Measurements from ENCODE around the gene ZBTB7A.

Gene ZBTB7A

GRCh38 chr19:4052993-4053422 lies 13.7 kb downstream of the ZBTB7A start:
- WGBS (ENCODE audit: insufficient coverage), result 70% methylated on average over 13 of the region's 13 CpGs
- CTCF ChIA-PET, result no interaction called here
- DNase-seq, result no peak
- Histone ChIP-seq H3K36me3 (ENCODE audit: control insufficient read depth in 4 of 4, insufficient read depth in 4 of 4, low read length in 3 of 4) (peaks cover 11 to 69% (median 48%) of the 10 kb centered on the region in 4 experiments), H3K4me1 (ENCODE audit: control extremely low read depth in 1 of 4, control insufficient read depth in 4 of 4, insufficient read depth in 4 of 4, low read length in 3 of 4) (peaks cover 0 to 17% (median 14%) of the 10 kb centered on the region in 4 experiments), H3K9me3 (ENCODE audit: control extremely low read depth in 1 of 5, control insufficient read depth in 4 of 5, insufficient read depth in 2 of 5, low read depth in 1 of 5, low read length in 4 of 5) (no peaks in the 10 kb centered on the region), H3K4me3 (ENCODE audit: control insufficient read depth in 1 of 7, extremely low read depth in 1 of 7, insufficient read depth in 4 of 7, low read depth in 2 of 7, low read length in 6 of 7) (peak overlapping the region in 1 of 7 experiments; percentile 25), H3K27me3 (replicated peaks in 2 of 5; ENCODE audit: control insufficient read depth in 4 of 5, insufficient read depth in 5 of 5, low read length in 4 of 5) (no peaks in the 10 kb centered on the region), H3K27ac (ENCODE audit: insufficient read depth in 1 of 2, low read depth in 1 of 2, low read length in 2 of 2, poor library complexity in 1 of 2, severe bottlenecking in 2 of 2) (peak overlapping the region; percentile 25 to 29)
- POLR2A ChIA-PET, result no interaction called here

- H3K4me3 ChIP-seq (ENCODE audit: control insufficient read depth in 1 of 7, extremely low read depth in 1 of 7, insufficient read depth in 4 of 7, low read depth in 2 of 7, low read length in 6 of 7), result peak overlapping the region in 1 of 7 experiments; percentile 25
- no peaks in the 10 kb centered on the region for H3K27me3 ChIP-seq (replicated peaks in 2 of 5; ENCODE audit: control insufficient read depth in 4 of 5, insufficient read depth in 5 of 5, low read length in 4 of 5)
- peak overlapping the region; percentile 25 to 29 for H3K27ac ChIP-seq (ENCODE audit: insufficient read depth in 1 of 2, low read depth in 1 of 2, low read length in 2 of 2, poor library complexity in 1 of 2, severe bottlenecking in 2 of 2)
- ChIA-PET CTCF (no interaction called here), POLR2A (no interaction called here)
- WGBS (ENCODE audit: insufficient coverage), result 30% methylated on average over 10 of the region's 27 CpGs
- H3K4me1 ChIP-seq (ENCODE audit: control extremely low read depth in 1 of 4, control insufficient read depth in 4 of 4, insufficient read depth in 4 of 4, low read length in 3 of 4), result peaks cover 0 to 15% (median 13%) of the 10 kb centered on the region in 4 experiments
- peak in 2 of 3 donors; percentile 58 to 62 for DNase-seq
- H3K36me3 ChIP-seq (ENCODE audit: control insufficient read depth in 4 of 4, insufficient read depth in 4 of 4, low read length in 3 of 4), result peaks cover 11 to 66% (median 50%) of the 10 kb centered on the region in 4 experiments
- H3K9me3 ChIP-seq (ENCODE audit: control extremely low read depth in 1 of 5, control insufficient read depth in 4 of 5, insufficient read depth in 2 of 5, low read depth in 1 of 5, low read length in 4 of 5), result no peaks in the 10 kb centered on the region
Measured at GRCh38 chr19:4052114-4052992, 14.3 kb downstream of the ZBTB7A start.

GRCh38 chr19:4051175-4052101 lies 15.3 kb downstream of the ZBTB7A start:
- Histone ChIP-seq H3K4me3 (ENCODE audit: control insufficient read depth in 1 of 7, extremely low read depth in 1 of 7, insufficient read depth in 4 of 7, low read depth in 2 of 7, low read length in 6 of 7) (no peak overlapping the region), H3K9me3 (ENCODE audit: control extremely low read depth in 1 of 5, control insufficient read depth in 4 of 5, insufficient read depth in 2 of 5, low read depth in 1 of 5, low read length in 4 of 5) (no peaks in the 10 kb centered on the region), H3K27me3 (replicated peaks in 2 of 5; ENCODE audit: control insufficient read depth in 4 of 5, insufficient read depth in 5 of 5, low read length in 4 of 5) (no peaks in the 10 kb centered on the region), H3K36me3 (ENCODE audit: control insufficient read depth in 4 of 4, insufficient read depth in 4 of 4, low read length in 3 of 4) (peaks cover 11 to 70% (median 52%) of the 10 kb centered on the region in 4 experiments), H3K27ac (ENCODE audit: insufficient read depth in 1 of 2, low read depth in 1 of 2, low read length in 2 of 2, poor library complexity in 1 of 2, severe bottlenecking in 2 of 2) (peak overlapping the region in 1 of 2 experiments; percentile 49), H3K4me1 (ENCODE audit: control extremely low read depth in 1 of 4, control insufficient read depth in 4 of 4, insufficient read depth in 4 of 4, low read length in 3 of 4) (peaks cover 0 to 15% (median 13%) of the 10 kb centered on the region in 4 experiments)
- peak in 2 of 3 donors; percentile 48 to 50 for DNase-seq
- 87% methylated on average over 6 of the region's 15 CpGs for WGBS (ENCODE audit: insufficient coverage)
- CTCF ChIA-PET, result no interaction called here
- POLR2A ChIA-PET, result interaction anchor here (1.2 kb wide), 1 partner anchor 17 kb away, joined by 3 read pairs; no protein-coding TSS in a partner anchor

GRCh38 chr19:4049432-4049831 lies 17.3 kb downstream of the ZBTB7A start:
- Histone ChIP-seq H3K9me3 (ENCODE audit: control extremely low read depth in 1 of 5, control insufficient read depth in 4 of 5, insufficient read depth in 2 of 5, low read depth in 1 of 5, low read length in 4 of 5) (no peaks in the 10 kb centered on the region), H3K36me3 (ENCODE audit: control insufficient read depth in 4 of 4, insufficient read depth in 4 of 4, low read length in 3 of 4) (peaks cover 9 to 70% (median 53%) of the 10 kb centered on the region in 4 experiments), H3K27ac (ENCODE audit: insufficient read depth in 1 of 2, low read depth in 1 of 2, low read length in 2 of 2, poor library complexity in 1 of 2, severe bottlenecking in 2 of 2) (no peak overlapping the region), H3K4me1 (ENCODE audit: control extremely low read depth in 1 of 4, control insufficient read depth in 4 of 4, insufficient read depth in 4 of 4, low read length in 3 of 4) (peaks cover 0 to 15% (median 13%) of the 10 kb centered on the region in 4 experiments), H3K27me3 (replicated peaks in 2 of 5; ENCODE audit: control insufficient read depth in 4 of 5, insufficient read depth in 5 of 5, low read length in 4 of 5) (no peaks in the 10 kb centered on the region), H3K4me3 (ENCODE audit: control insufficient read depth in 1 of 7, extremely low read depth in 1 of 7, insufficient read depth in 4 of 7, low read depth in 2 of 7, low read length in 6 of 7) (no peak overlapping the region)
- DNase-seq, result no peak
- CTCF ChIA-PET, result interaction anchor here (1.6 kb wide), 1 partner anchor 11 kb away, joined by 3 read pairs; no protein-coding TSS in a partner anchor
- POLR2A ChIA-PET, result interaction anchor here (0.6 kb wide), 1 partner anchor 62 kb away, joined by 6 read pairs; no protein-coding TSS in a partner anchor
- WGBS (ENCODE audit: insufficient coverage), result 91% methylated on average over 14 of the region's 15 CpGs

GRCh38 chr19:4046946-4047683 lies 19.6 kb downstream of the ZBTB7A start:
- Histone ChIP-seq H3K27ac (ENCODE audit: insufficient read depth in 1 of 2, low read depth in 1 of 2, low read length in 2 of 2, poor library complexity in 1 of 2, severe bottlenecking in 2 of 2) (no peak overlapping the region), H3K36me3 (ENCODE audit: control insufficient read depth in 4 of 4, insufficient read depth in 4 of 4, low read length in 3 of 4) (peaks cover 0 to 58% (median 41%) of the 10 kb centered on the region in 4 experiments), H3K9me3 (ENCODE audit: control extremely low read depth in 1 of 5, control insufficient read depth in 4 of 5, insufficient read depth in 2 of 5, low read depth in 1 of 5, low read length in 4 of 5) (no peaks in the 10 kb centered on the region), H3K4me3 (ENCODE audit: control insufficient read depth in 1 of 7, extremely low read depth in 1 of 7, insufficient read depth in 4 of 7, low read depth in 2 of 7, low read length in 6 of 7) (no peak overlapping the region), H3K4me1 (ENCODE audit: control extremely low read depth in 1 of 4, control insufficient read depth in 4 of 4, insufficient read depth in 4 of 4, low read length in 3 of 4) (peaks cover 0 to 7% (median 1%) of the 10 kb centered on the region in 4 experiments), H3K27me3 (replicated peaks in 2 of 5; ENCODE audit: control insufficient read depth in 4 of 5, insufficient read depth in 5 of 5, low read length in 4 of 5) (no peaks in the 10 kb centered on the region)
- ChIA-PET POLR2A (no interaction called here), CTCF (no interaction called here)
- DNase-seq, result no peak
- WGBS (ENCODE audit: insufficient coverage), result 95% methylated on average over 17 of the region's 33 CpGs

GRCh38 chr19:4046362-4046691 lies 20.4 kb downstream of the ZBTB7A start:
- H3K4me3 ChIP-seq (ENCODE audit: control insufficient read depth in 1 of 7, extremely low read depth in 1 of 7, insufficient read depth in 4 of 7, low read depth in 2 of 7, low read length in 6 of 7), result no peak overlapping the region
- POLR2A ChIA-PET, result no interaction called here
- no peak for DNase-seq
- no peak overlapping the region for H3K27ac ChIP-seq (ENCODE audit: insufficient read depth in 1 of 2, low read depth in 1 of 2, low read length in 2 of 2, poor library complexity in 1 of 2, severe bottlenecking in 2 of 2)
- peaks cover 0 to 1% (median 0%) of the 10 kb centered on the region in 4 experiments for H3K4me1 ChIP-seq (ENCODE audit: control extremely low read depth in 1 of 4, control insufficient read depth in 4 of 4, insufficient read depth in 4 of 4, low read length in 3 of 4)
- no peaks in the 10 kb centered on the region for H3K9me3 ChIP-seq (ENCODE audit: control extremely low read depth in 1 of 5, control insufficient read depth in 4 of 5, insufficient read depth in 2 of 5, low read depth in 1 of 5, low read length in 4 of 5)
- CTCF ChIA-PET, result no interaction called here
- H3K27me3 ChIP-seq (replicated peaks in 2 of 5; ENCODE audit: control insufficient read depth in 4 of 5, insufficient read depth in 5 of 5, low read length in 4 of 5), result no peaks in the 10 kb centered on the region
- peaks cover 0 to 57% (median 35%) of the 10 kb centered on the region in 4 experiments for H3K36me3 ChIP-seq (ENCODE audit: control insufficient read depth in 4 of 4, insufficient read depth in 4 of 4, low read length in 3 of 4)
- no CpG with 5 or more reads among the region's 7 CpGs for WGBS (ENCODE audit: insufficient coverage)

Measured in common myeloid progenitor, CD34-positive (primary cell).